AG08396 (cell line): Measurements from ENCODE around the gene EMC1.
"Not testable (repeated sequence)": the region's sequence is repeated elsewhere in the genome, so short reads cannot be mapped to it uniquely, and the experiment has no call there.

Experiments used
- DNase-seq: peaks from one replicate; pipeline ENCODE4 v3.0.0; 2012; ENCODE audit warnings: low spot score, mixed read lengths

Gene EMC1

GRCh38 chr1:19190468-19190867 lies 60.9 kb downstream of the EMC1 start:
- no peak for DNase-seq

GRCh38 chr1:19189270-19189669 lies 62.1 kb downstream of the EMC1 start:
- DNase-seq: no peak

DNA sequence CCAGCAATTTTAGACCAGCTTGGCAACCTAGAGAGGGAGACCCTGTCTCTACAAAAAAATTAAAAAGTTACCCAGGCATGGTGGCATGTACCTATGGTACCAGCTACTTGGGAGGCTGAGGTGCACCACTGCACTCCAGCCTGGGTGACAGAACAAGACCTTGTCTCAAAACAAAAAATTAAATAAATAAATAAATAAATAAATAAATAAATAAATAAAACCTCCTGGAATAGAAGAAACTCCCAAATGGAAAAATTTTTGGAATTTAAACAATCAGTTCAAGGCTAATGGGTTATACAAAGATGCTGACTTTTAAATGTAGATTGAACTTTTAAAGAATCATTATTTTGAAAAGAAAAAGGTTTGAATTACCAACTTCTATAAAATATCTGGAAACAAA lies 63.5 kb downstream of the EMC1 start:
- DNase-seq: no peak

DNA sequence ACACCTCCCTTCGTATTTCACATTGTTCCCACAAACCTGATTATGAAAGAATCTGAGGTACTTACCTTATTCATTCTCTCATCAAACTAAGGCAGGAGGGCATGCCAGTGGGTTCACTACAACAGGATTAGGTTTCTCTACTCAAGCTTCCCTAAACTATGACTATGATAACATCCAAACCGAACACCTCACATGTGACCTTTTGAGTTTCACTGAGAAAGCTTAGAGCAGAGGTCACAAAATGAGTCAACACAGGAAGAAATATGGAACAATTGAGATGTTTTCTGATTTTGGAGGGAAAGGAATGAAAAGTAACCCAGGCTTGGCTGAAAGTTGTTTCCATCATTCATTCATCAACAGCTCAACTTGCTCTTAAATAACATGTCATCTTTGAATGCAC lies 65.3 kb downstream of the EMC1 start:
- DNase-seq: no peak

GRCh38 chr1:19182223-19182622 lies 69.1 kb downstream of the EMC1 start:
- no peak for DNase-seq

DNA sequence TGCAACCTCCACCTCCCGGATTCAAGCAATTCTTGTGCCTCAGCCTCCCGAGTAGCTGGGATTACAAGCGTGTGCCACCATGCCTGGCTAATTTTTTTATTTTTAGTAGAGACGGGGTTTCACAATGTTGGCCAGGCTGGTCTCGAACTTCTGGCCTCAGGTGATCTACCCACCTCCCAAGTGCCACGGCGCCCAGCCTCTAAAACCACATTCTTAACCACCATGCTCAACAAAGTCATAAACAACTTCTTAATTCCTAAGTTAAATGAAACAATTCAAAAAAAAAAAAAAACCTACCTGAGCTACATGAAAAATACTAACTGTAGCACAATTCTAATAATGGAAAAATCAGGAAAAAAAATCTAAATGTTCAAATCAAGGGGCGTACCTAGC lies 71.1 kb downstream of the EMC1 start:
- not testable (repeated sequence) for DNase-seq

GRCh38 chr1:19179597-19180264 lies 71.6 kb downstream of the EMC1 start:
- DNase-seq: no peak

- no peak for DNase-seq
Observed at GRCh38 chr1:19178734-19179398, 72.5 kb downstream of the EMC1 start.

GRCh38 chr1:19177811-19178210 lies 73.5 kb downstream of the EMC1 start:
- DNase-seq: no peak

- peak; percentile 20 for DNase-seq
Observed at GRCh38 chr1:19169642-19170041, 81.7 kb downstream of the EMC1 start.

DNA sequence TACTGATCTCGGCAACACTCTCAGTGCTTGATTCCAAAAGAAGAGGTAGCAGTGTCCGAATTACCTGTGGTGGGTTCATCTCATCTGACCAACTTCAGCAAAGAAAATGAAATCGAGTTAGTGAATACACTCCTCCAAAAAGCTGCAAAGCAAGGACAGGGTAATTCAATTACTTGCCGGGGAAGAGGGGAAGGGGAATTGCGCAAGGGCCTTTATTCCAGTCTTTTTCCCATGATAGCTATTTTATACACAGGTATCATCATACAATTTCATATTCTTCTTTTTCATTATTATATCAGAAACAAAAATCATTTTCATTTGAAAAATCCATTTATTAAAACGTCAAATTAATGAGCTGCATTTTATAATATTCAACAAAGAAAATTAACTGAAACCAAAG lies 84.2 kb downstream of the EMC1 start:
- DNase-seq: no peak

- DNase-seq: no peak
Observed at GRCh38 chr1:19166066-19166465, 85.3 kb downstream of the EMC1 start.
